ENCODE data around the gene ZRANB3.

GRCh38 chr2:135152361-135152760 is 378.7 kb downstream of the ZRANB3 start:
- TF ChIP-seq CTCF (optimal IDR thresholded peaks at IDR 0.05 in 1 of 3, IDR thresholded peaks at IDR 0.05 in 1 of 3, conservative IDR thresholded peaks at IDR 0.05 in 1 of 3; ENCODE audit: extremely low read depth in 1 of 3, insufficient read depth in 2 of 3, low read length in 3 of 3), result no peak
- TF ChIP-seq EZH2 (IDR thresholded peaks at IDR 0.05; ENCODE audit: low read length), result no peak
